ENCODE results near the gene ZNF628. TPM values are rescaled to one million over a fixed set of nuclear protein-coding genes. Genes with fewer than 3 reads are reported as not detected.

ZNF628 gene
- total and polyA plus RNA-seq, 10 donors = 1.4 to 13.6 (median 7.9) TPM

DNA sequence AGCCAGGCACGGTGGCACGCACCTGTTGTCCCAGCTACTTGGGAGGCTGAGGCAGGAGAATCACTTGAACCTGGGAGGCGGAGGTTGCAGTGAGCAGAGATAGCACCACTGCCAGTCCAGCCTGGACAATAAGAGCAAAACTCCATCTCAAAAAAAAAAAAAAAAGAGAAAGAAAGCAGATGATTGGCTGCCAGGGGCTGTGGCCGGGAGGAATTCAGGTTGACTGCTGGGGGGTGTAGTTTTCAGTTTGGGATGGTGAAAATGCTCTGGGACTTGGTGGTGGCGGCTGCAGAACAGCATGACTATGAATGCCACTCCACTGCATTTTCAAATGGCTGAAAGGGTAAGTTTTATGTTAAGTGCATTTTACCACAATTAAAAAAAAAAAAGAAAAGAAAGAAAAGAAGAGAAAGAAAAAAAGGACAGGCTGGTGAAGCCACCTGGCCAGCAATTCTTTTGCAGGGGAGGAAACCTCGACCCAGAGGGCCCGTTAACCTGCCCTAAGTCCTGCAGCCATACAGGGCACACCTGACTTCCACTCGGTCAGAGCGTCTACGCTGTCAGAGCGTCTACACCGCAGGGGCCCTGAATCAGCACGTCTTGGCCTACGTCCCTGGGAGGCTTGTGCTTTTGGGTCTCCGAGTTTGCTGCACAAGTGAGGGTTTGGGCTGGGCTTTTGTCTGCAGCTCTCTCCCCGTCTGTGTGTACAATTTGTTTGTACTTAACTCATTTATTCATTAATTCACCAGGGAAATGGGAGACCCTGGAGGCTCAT lies 18.5 kb upstream of the ZNF628 start:
- WGBS, 5 donors = 82 to 85% (median 83%) methylated on average over 16 of the region's 16 CpGs
- TF ChIP-seq CTCF (IDR thresholded peaks at IDR 0.05 in 8 of 11, conservative IDR thresholded peaks at IDR 0.05 in 3 of 11) (no peak), POLR2A (IDR thresholded peaks at IDR 0.05) (no peak), POLR2AphosphoS5 (IDR thresholded peaks at IDR 0.05) (no peak)
- Histone ChIP-seq H3K9me3 (no peaks in the 10 kb centered on the region), H3K27me3 (replicated peaks in 1 of 7) (peaks cover 0 to 5% (median 1%) of the 10 kb centered on the region in 7 donors), H3K36me3 (peaks cover 0 to 31% (median 9%) of the 10 kb centered on the region in 6 donors), H3K4me1 (peaks cover 7 to 42% (median 32%) of the 10 kb centered on the region in 6 donors), H3K4me3 (no peak overlapping the region), H3K27ac (no peak overlapping the region)
- DNase-seq = no peak
- intact Hi-C loops (cut with DNase I; ENCODE audit: low total_unique reads) = no loop called here

DNA sequence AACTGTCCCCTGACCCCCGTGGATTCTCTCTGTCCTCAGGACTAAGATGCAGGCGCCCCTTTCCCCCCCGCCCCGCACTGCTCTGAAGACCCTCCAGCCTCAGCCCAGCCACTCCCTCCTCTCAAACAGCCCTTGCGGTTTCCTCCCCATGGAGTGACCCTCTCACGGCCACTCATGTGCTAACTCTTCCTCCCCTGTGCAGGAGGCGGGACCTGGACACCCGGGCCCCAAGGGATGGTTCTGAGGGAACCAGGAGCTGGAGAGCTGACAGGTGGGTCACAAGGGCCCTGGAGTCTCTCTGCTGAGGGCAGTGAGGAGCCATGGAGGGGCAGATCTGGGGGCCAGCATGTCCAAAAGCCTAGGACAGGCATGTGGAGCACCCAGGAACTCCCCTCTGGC lies 16.9 kb upstream of the ZNF628 start:
- H3K27ac ChIP-seq = peak overlapping the region in 5 of 8 donors; percentile 90 to 95 (median 94)
- TF ChIP-seq CTCF (IDR thresholded peaks at IDR 0.05 in 8 of 11, conservative IDR thresholded peaks at IDR 0.05 in 3 of 11) = no peak
- peaks cover 0 to 22% (median 6%) of the 10 kb centered on the region in 6 donors for H3K36me3 ChIP-seq
- H3K4me3 ChIP-seq = peak overlapping the region in 2 of 8 donors; percentile 82 to 97
- WGBS, 5 donors = 66 to 77% (median 70%) methylated on average over 8 of the region's 8 CpGs
- DNase-seq = no peak
- peaks cover 7 to 39% (median 28%) of the 10 kb centered on the region in 6 donors for H3K4me1 ChIP-seq
- H3K27me3 ChIP-seq (replicated peaks in 1 of 7) = no peaks in the 10 kb centered on the region
- intact Hi-C loops (cut with DNase I; ENCODE audit: low total_unique reads) = no loop called here
- no peaks in the 10 kb centered on the region for H3K9me3 ChIP-seq

GRCh38 chr19:55459950-55460657 lies 16.3 kb upstream of the ZNF628 start:
- H3K27ac ChIP-seq = peak overlapping the region in 7 of 8 donors; percentile 36 to 95 (median 91)
- peaks cover 7 to 39% (median 28%) of the 10 kb centered on the region in 6 donors for H3K4me1 ChIP-seq
- DNase-seq = no peak
- no peaks in the 10 kb centered on the region for H3K27me3 ChIP-seq (replicated peaks in 1 of 7)
- 49 to 61% (median 53%) methylated on average over 15 to 16 of the region's 16 CpGs for WGBS, 5 donors
- H3K36me3 ChIP-seq = peaks cover 0 to 16% (median 4%) of the 10 kb centered on the region in 6 donors
- H3K4me3 ChIP-seq = peak overlapping the region; percentile 63 to 97 (median 78)
- TF ChIP-seq CTCF (IDR thresholded peaks at IDR 0.05 in 8 of 11, conservative IDR thresholded peaks at IDR 0.05 in 3 of 11) (no peak), POLR2A (IDR thresholded peaks at IDR 0.05) (no peak), POLR2AphosphoS5 (IDR thresholded peaks at IDR 0.05) (no peak)
- H3K9me3 ChIP-seq = no peaks in the 10 kb centered on the region
- intact Hi-C loops (cut with DNase I; ENCODE audit: low total_unique reads) = no loop called here

All from spleen (tissue), 11 donors.